Panc1 (cell line): ENCODE results near the gene SLC25A13. TPM values are rescaled to one million over a fixed set of nuclear protein-coding genes. Genes with fewer than 3 reads are reported as not detected.

ENCODE experiments used
- ATAC-seq: fragments of 200-7000 bp; cut with Tn5 transposase; 2 replicates; pipeline ENCODE4 v1.9.1; 2020; ENCODE audit warnings: mild to moderate bottlenecking, moderate library complexity
- BruUV-seq: library from RNA; stranded (reverse); fragments of 400-500 nt; replicated peaks from 2 replicates; lab custom pipeline; 2021; lab: Mats Ljungman, UMichigan
- CTCF ChIA-PET: fragments of 300-600 bp; sonication (Branson Sonifier 250); formaldehyde crosslinking; loops from one replicate; lab custom pipeline; 2022; ENCODE audit warnings: antibody characterized with exemption; lab: Charles Lee
- POLR2A ChIA-PET: fragments of 300-600 bp; sonication (Branson Sonifier 250); formaldehyde crosslinking; loops from one replicate; lab custom pipeline; 2022; ENCODE audit warnings: antibody characterized with exemption; lab: Charles Lee
- DNase-seq: peaks from one replicate; pipeline ENCODE4 v3.0.0-alpha.2; 2010; ENCODE audit warnings: low read depth, low spot score
- H3K27ac ChIP-seq: 2 replicates; pipeline ENCODE4 v1.5.1; 2011; ENCODE audit warnings: mild to moderate bottlenecking, low read length, inconsistent platforms
- H3K27me3 ChIP-seq: fragments of 200-500 bp; sonication (Bioruptor generic); 2 replicates; pipeline ENCODE4 v1.6.0; 2014; ENCODE audit warnings: low read length, inconsistent platforms; ENCODE audit not compliant: control insufficient read depth, insufficient read depth
- H3K36me3 ChIP-seq: fragments of 200-500 bp; sonication (Bioruptor generic); 2 replicates; pipeline ENCODE4 v1.5.1; 2014; ENCODE audit warnings: inconsistent platforms, mild to moderate bottlenecking, low read length, moderate library complexity; ENCODE audit not compliant: control insufficient read depth, insufficient read depth
- H3K4me1 ChIP-seq: 2 replicates; pipeline ENCODE4 v1.5.1; 2011; ENCODE audit warnings: inconsistent platforms, mild to moderate bottlenecking, low read length, moderate library complexity; ENCODE audit not compliant: control insufficient read depth, insufficient read depth
- H3K4me3 ChIP-seq, 2 experiments: 2 replicates each; pipeline ENCODE4 v1.5.1; 2011 to 2012; ENCODE audit warnings: low read depth in 2 of 2, low read length in 2 of 2, mild to moderate bottlenecking in 2 of 2, inconsistent platforms in 1 of 2, moderate library complexity in 1 of 2
- H3K9me3 ChIP-seq: fragments of 200-500 bp; sonication (Bioruptor generic); 2 replicates; pipeline ENCODE4 v1.5.1; 2014; ENCODE audit warnings: low read depth, mild to moderate bottlenecking, inconsistent platforms, low read length, moderate library complexity; ENCODE audit not compliant: control insufficient read depth, insufficient read depth
- POLR2AphosphoS5 ChIP-seq: IDR thresholded peaks from 2 replicates; pipeline ENCODE4 v1.6.1; 2012; ENCODE audit warnings: mild to moderate bottlenecking, low read depth, low read length, moderate library complexity
- SIN3A ChIP-seq: IDR thresholded peaks from 2 replicates; pipeline ENCODE4 v1.6.1; 2012; ENCODE audit warnings: low read depth, mild to moderate bottlenecking, low read length, moderate library complexity, borderline replicate concordance; ENCODE audit not compliant: insufficient read depth
- TCF7L2 ChIP-seq: IDR thresholded peaks from 2 replicates; pipeline ENCODE4 v1.6.1; 2011; ENCODE audit warnings: mild to moderate bottlenecking, low read depth, low read length, inconsistent platforms
- in situ Hi-C: cut with HindIII; loops from 2 replicates; pipeline ENCODE4 v1.10.0; 2016; ENCODE audit warnings: low sequenced_read_pairs, low pct_unique_long_range_greater_than_20kb
- intact Hi-C: fragments of 100-400 bp; cut with micrococcal nuclease; formaldehyde crosslinking; loops from one replicate; pipeline ENCODE4 v1.10.0; 2022; ENCODE audit not compliant: unreplicated experiment
- total RNA-seq: library from RNA; stranded (reverse); gene quantifications from one replicate; pipeline ENCODE4 v1.2.1, GENCODE V29; 2021; ENCODE audit not compliant: unreplicated experiment
- TF ChIP-seq, protein P1 (sequence below), 2 experiments: IDR thresholded peaks; 2 replicates each; pipeline ENCODE4 v1.6.1; 2011 to 2012; ENCODE audit warnings: low read depth in 2 of 2, control low read depth in 1 of 2, low read length in 1 of 2, mild to moderate bottlenecking in 1 of 2, moderate library complexity in 1 of 2; ENCODE audit not compliant: insufficient read depth in 1 of 2
- TF ChIP-seq, protein P2 (sequence below): fragments of 450-650 bp; IDR thresholded peaks from 2 replicates; pipeline ENCODE4 v1.5.1; 2017; ENCODE audit warnings: mild to moderate bottlenecking

Gene SLC25A13
- total RNA-seq, 1 experiment from 2014 or later: 69.4 TPM

DNA sequence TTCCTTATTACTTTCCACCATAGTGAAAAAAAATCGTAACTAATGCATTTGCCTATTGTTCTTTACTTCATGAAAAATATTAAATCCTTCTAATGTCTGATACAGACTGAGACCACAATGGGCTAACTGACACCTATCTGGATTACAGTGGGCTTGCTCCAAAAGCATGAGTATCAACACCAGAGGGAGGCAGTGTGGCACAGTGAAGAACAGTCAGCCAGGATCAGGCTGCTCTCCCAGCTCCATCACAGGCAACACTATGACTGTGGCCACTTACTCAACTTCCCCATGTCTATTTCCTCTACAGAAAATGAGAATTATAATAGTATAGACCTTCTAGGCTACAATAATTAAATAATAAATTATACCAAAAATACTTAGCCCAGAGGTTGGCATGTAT, 97.2 kb downstream of the SLC25A13 start:
- in situ Hi-C loops: no loop called here
- POLR2A ChIA-PET: no interaction called here
- H3K9me3 ChIP-seq: no peaks in the 10 kb centered on the region
- intact Hi-C loops: no loop called here
- no peaks in the 10 kb centered on the region for H3K36me3 ChIP-seq
- CTCF ChIA-PET: no interaction called here
- BruUV-seq: no TSS peak
- DNase-seq (no peak), ATAC-seq (no peak)
- no peak overlapping the region for H3K27ac ChIP-seq
- H3K4me1 ChIP-seq: peaks cover 1% of the 10 kb centered on the region
- no peak overlapping the region for H3K4me3 ChIP-seq
- TF ChIP-seq TCF7L2: no peak
- TF ChIP-seq, protein P1, sequence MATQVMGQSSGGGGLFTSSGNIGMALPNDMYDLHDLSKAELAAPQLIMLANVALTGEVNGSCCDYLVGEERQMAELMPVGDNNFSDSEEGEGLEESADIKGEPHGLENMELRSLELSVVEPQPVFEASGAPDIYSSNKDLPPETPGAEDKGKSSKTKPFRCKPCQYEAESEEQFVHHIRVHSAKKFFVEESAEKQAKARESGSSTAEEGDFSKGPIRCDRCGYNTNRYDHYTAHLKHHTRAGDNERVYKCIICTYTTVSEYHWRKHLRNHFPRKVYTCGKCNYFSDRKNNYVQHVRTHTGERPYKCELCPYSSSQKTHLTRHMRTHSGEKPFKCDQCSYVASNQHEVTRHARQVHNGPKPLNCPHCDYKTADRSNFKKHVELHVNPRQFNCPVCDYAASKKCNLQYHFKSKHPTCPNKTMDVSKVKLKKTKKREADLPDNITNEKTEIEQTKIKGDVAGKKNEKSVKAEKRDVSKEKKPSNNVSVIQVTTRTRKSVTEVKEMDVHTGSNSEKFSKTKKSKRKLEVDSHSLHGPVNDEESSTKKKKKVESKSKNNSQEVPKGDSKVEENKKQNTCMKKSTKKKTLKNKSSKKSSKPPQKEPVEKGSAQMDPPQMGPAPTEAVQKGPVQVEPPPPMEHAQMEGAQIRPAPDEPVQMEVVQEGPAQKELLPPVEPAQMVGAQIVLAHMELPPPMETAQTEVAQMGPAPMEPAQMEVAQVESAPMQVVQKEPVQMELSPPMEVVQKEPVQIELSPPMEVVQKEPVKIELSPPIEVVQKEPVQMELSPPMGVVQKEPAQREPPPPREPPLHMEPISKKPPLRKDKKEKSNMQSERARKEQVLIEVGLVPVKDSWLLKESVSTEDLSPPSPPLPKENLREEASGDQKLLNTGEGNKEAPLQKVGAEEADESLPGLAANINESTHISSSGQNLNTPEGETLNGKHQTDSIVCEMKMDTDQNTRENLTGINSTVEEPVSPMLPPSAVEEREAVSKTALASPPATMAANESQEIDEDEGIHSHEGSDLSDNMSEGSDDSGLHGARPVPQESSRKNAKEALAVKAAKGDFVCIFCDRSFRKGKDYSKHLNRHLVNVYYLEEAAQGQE (IDR thresholded peaks at IDR 0.05; ENCODE audit: insufficient read depth in 1 of 2, low read depth in 2 of 2, low read length in 1 of 2): no peak
- TF ChIP-seq POLR2AphosphoS5: no peak
- TF ChIP-seq, protein P2, sequence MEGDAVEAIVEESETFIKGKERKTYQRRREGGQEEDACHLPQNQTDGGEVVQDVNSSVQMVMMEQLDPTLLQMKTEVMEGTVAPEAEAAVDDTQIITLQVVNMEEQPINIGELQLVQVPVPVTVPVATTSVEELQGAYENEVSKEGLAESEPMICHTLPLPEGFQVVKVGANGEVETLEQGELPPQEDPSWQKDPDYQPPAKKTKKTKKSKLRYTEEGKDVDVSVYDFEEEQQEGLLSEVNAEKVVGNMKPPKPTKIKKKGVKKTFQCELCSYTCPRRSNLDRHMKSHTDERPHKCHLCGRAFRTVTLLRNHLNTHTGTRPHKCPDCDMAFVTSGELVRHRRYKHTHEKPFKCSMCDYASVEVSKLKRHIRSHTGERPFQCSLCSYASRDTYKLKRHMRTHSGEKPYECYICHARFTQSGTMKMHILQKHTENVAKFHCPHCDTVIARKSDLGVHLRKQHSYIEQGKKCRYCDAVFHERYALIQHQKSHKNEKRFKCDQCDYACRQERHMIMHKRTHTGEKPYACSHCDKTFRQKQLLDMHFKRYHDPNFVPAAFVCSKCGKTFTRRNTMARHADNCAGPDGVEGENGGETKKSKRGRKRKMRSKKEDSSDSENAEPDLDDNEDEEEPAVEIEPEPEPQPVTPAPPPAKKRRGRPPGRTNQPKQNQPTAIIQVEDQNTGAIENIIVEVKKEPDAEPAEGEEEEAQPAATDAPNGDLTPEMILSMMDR: no peak; the same call in 1 of the 2 replicates
- no peak for TF ChIP-seq SIN3A
- no peaks in the 10 kb centered on the region for H3K27me3 ChIP-seq

- H3K36me3 ChIP-seq: no peaks in the 10 kb centered on the region
- H3K4me3 ChIP-seq: no peak overlapping the region
- H3K9me3 ChIP-seq: no peaks in the 10 kb centered on the region
- ATAC-seq (no peak), DNase-seq (no peak)
- in situ Hi-C loops (no loop called here), intact Hi-C loops (no loop called here)
- TF ChIP-seq, protein P1 (IDR thresholded peaks at IDR 0.05; ENCODE audit: insufficient read depth in 1 of 2, low read depth in 2 of 2, low read length in 1 of 2): no peak
- TF ChIP-seq, protein P2: no peak
- no peak for TF ChIP-seq SIN3A
- TF ChIP-seq POLR2AphosphoS5: no peak
- no peak for TF ChIP-seq TCF7L2
- H3K27ac ChIP-seq: no peak overlapping the region
- ChIA-PET CTCF (no interaction called here), POLR2A (interaction anchor here (0.6 kb wide), 1 partner anchor 9 kb away, joined by 3 read pairs; no protein-coding TSS in a partner anchor)
- H3K27me3 ChIP-seq: no peaks in the 10 kb centered on the region
- H3K4me1 ChIP-seq: peaks cover 5% of the 10 kb centered on the region
- no TSS peak for BruUV-seq
Observed at GRCh38 chr7:96224073-96224472, 97.8 kb downstream of the SLC25A13 start.
